ENCODE measurements around the gene EGFLAM. TPM values are rescaled to one million over a fixed set of nuclear protein-coding genes. Genes with fewer than 3 reads are reported as not detected.

EGFLAM gene
- total RNA-seq, 1 donor from 2014 or later = 0.12 TPM

DNA sequence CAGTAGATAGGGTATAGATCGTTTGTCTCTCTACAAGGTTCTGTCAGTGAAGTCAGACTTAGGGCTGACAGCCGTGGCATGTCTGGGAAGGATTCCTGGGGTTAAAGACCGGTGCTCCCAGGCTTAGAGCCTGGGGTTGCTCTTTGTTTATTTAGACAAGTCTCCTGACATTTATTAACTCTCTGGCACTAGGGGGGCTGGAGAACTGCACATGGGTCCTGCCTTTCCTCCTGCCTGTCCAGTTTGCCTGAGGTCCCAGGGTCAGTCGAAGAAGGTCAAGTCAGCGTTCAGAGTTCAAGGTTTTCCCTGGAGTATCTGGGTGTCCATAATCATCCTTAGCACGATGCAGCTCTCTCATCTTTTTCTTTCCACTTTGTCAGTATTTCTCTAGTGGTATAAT is 5.6 kb downstream of the EGFLAM start:
- H3K9me3 Mint-ChIP-seq (ENCODE audit: low read depth) = no peaks in the 10 kb centered on the region
- H3K4me1 Mint-ChIP-seq (ENCODE audit: low read depth) = peaks cover under 1% of the 10 kb centered on the region
- TF ChIP-seq, protein P1, sequence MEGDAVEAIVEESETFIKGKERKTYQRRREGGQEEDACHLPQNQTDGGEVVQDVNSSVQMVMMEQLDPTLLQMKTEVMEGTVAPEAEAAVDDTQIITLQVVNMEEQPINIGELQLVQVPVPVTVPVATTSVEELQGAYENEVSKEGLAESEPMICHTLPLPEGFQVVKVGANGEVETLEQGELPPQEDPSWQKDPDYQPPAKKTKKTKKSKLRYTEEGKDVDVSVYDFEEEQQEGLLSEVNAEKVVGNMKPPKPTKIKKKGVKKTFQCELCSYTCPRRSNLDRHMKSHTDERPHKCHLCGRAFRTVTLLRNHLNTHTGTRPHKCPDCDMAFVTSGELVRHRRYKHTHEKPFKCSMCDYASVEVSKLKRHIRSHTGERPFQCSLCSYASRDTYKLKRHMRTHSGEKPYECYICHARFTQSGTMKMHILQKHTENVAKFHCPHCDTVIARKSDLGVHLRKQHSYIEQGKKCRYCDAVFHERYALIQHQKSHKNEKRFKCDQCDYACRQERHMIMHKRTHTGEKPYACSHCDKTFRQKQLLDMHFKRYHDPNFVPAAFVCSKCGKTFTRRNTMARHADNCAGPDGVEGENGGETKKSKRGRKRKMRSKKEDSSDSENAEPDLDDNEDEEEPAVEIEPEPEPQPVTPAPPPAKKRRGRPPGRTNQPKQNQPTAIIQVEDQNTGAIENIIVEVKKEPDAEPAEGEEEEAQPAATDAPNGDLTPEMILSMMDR (IDR thresholded peaks at IDR 0.05) = no peak
- H3K27ac Mint-ChIP-seq (ENCODE audit: unreplicated experiment) = no peak overlapping the region
- H3K27me3 Mint-ChIP-seq (ENCODE audit: low read depth) = peaks cover 56% of the 10 kb centered on the region
- DNase-seq (ENCODE audit: low spot score) = no peak
- no peak overlapping the region for H3K4me3 Mint-ChIP-seq (ENCODE audit: unreplicated experiment)
- H3K36me3 Mint-ChIP-seq (ENCODE audit: low read depth) = no peaks in the 10 kb centered on the region

DNA sequence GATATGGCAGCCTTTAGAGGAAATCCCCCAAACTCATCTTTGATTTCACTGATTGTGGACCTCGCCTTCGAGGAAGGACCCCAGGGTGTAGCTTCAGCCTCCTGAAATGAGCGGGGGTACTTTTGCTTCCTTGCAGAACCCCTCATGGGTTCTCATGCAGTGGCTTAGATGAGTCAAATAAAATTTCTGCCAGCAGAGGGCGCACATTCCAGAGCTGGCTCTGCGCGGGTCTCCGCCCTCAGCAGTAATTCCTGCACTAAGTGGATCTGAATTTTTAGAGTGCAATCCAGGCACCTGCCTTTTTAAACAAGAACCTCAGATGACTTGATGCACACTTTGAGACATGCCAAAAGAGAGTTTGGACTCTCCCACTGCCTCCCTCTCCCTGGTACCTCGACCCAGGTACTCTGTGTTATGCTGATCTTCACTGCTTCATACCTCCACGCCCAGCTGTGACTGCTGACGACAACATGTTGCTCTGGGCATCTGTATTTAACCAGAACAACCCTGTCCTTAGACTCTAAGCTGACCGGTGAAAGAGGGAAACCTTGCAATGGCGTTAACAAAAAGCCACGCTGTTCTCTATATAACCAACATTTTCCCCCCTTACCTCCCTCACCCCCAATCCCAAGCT is 7.3 kb downstream of the EGFLAM start:
- Mint-ChIP-seq H3K27me3 (ENCODE audit: low read depth) (peaks cover 45% of the 10 kb centered on the region), H3K36me3 (ENCODE audit: low read depth) (no peaks in the 10 kb centered on the region), H3K9me3 (ENCODE audit: low read depth) (no peaks in the 10 kb centered on the region), H3K4me1 (ENCODE audit: low read depth) (no peaks in the 10 kb centered on the region), H3K27ac (ENCODE audit: unreplicated experiment) (no peak overlapping the region), H3K4me3 (ENCODE audit: unreplicated experiment) (no peak overlapping the region)
- no peak for DNase-seq (ENCODE audit: low spot score)
- TF ChIP-seq, protein P1 (IDR thresholded peaks at IDR 0.05) = peak; percentile 90

DNA sequence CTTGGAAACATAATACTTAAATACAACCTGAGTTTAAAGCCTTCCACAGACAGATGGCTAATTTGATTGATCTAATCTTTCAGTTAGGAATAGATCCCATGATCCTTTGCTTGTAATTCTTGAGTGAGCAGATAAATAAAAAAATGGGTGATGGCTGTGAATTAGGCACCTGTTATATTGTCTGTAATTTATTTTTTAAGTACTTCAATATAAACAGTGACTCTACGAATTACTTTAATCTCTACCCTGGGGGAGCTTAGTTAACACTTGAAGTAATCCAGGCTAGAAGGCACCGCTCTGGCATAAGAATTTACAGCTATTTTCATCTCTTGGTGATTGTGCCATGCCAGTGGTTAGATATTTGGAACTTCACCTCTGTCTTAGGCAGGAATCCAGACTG is 9.0 kb downstream of the EGFLAM start:
- H3K27me3 Mint-ChIP-seq (ENCODE audit: low read depth) = peaks cover 32% of the 10 kb centered on the region
- no peaks in the 10 kb centered on the region for H3K36me3 Mint-ChIP-seq (ENCODE audit: low read depth)
- no peak overlapping the region for H3K4me3 Mint-ChIP-seq (ENCODE audit: unreplicated experiment)
- no peak overlapping the region for H3K27ac Mint-ChIP-seq (ENCODE audit: unreplicated experiment)
- H3K9me3 Mint-ChIP-seq (ENCODE audit: low read depth) = no peaks in the 10 kb centered on the region
- no peaks in the 10 kb centered on the region for H3K4me1 Mint-ChIP-seq (ENCODE audit: low read depth)
- DNase-seq (ENCODE audit: low spot score) = no peak
- TF ChIP-seq, protein P1 (IDR thresholded peaks at IDR 0.05) = no peak

DNA sequence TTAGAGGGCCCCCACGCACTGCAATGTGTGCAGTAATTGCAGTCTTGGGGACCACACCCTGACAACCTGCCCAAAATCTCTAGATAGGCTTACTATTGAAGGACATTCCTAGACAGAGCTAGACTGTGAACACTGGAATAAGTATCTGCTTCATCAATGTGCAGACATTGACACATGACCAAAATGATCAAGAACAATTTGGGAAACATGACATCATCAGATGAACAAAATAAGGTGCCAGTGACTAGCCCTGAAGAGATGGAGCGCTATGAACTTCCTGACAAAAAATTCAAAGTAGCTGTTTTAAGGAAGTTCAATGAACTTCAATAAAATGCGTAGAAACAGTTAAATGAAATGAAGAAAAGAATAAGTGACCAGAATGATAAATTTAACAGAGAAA is 15.3 kb downstream of the EGFLAM start:
- no peak overlapping the region for H3K27ac Mint-ChIP-seq (ENCODE audit: unreplicated experiment)
- H3K9me3 Mint-ChIP-seq (ENCODE audit: low read depth) = peaks cover 34% of the 10 kb centered on the region
- peaks cover 2% of the 10 kb centered on the region for H3K36me3 Mint-ChIP-seq (ENCODE audit: low read depth)
- DNase-seq (ENCODE audit: low spot score) = no peak
- peaks cover 7% of the 10 kb centered on the region for H3K27me3 Mint-ChIP-seq (ENCODE audit: low read depth)
- H3K4me1 Mint-ChIP-seq (ENCODE audit: low read depth) = no peaks in the 10 kb centered on the region
- TF ChIP-seq, protein P1 (IDR thresholded peaks at IDR 0.05) = no peak
- H3K4me3 Mint-ChIP-seq (ENCODE audit: unreplicated experiment) = no peak overlapping the region

DNA sequence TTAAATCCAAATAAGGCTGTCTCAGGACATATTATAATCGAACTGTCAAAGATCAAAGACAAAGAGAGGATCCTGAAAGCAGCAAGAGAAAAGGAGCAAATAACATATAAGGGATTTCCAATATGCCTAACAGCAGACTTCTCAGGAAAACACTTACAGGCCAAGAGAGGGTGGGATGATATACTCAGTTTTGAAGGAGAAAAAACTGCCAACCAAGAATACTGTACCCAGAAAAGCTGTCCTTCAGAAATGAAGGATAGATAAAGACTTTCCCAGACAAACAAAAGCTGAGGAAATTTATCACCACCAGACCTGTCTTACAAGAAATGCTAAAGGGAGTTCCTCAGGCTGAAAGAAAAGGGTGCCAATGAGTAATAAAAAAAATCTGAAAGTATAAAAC is 16.0 kb downstream of the EGFLAM start:
- no peaks in the 10 kb centered on the region for H3K4me1 Mint-ChIP-seq (ENCODE audit: low read depth)
- H3K27me3 Mint-ChIP-seq (ENCODE audit: low read depth) = peaks cover 7% of the 10 kb centered on the region
- peaks cover 2% of the 10 kb centered on the region for H3K36me3 Mint-ChIP-seq (ENCODE audit: low read depth)
- H3K9me3 Mint-ChIP-seq (ENCODE audit: low read depth) = peaks cover 34% of the 10 kb centered on the region
- no peak overlapping the region for H3K27ac Mint-ChIP-seq (ENCODE audit: unreplicated experiment)
- H3K4me3 Mint-ChIP-seq (ENCODE audit: unreplicated experiment) = no peak overlapping the region
- no peak for DNase-seq (ENCODE audit: low spot score)
- TF ChIP-seq, protein P1 (IDR thresholded peaks at IDR 0.05) = no peak
